Stomach (tissue), 9 donors: ENCODE data around the gene GLRA2. TPM values are rescaled to one million over a fixed set of nuclear protein-coding genes. Genes with fewer than 3 reads are reported as not detected.

Experiments used
- DNase-seq, 2 donors: peaks; one replicate each; pipeline versions ENCODE4 v3.0.0 to v3.0.0-alpha.2; 2013 to 2019
- H3K27ac ChIP-seq, 5 donors: fragments of 200-600 bp in 4 of 5; sonication (generic) in 4 of 5; one replicate each; pipeline ENCODE4 v1.5.1; 2013 to 2019; ENCODE audit warnings: mild to moderate bottlenecking in 1 of 5, moderate library complexity in 1 of 5
- H3K27me3 ChIP-seq, 3 donors: fragments of 200-600 bp; sonication (generic); one replicate each; pipeline ENCODE4 v1.5.1; 2017 to 2019; ENCODE audit warnings: mixed run types in 1 of 3
- H3K36me3 ChIP-seq, 4 donors: fragments of 200-600 bp; sonication (generic); 1 replicate in 3 of 4; 2 replicates in 1 of 4; pipeline ENCODE4 v1.5.1; 2016 to 2019
- H3K4me1 ChIP-seq, 4 donors: fragments of 200-600 bp; sonication (generic); one replicate each; pipeline ENCODE4 v1.5.1; 2016 to 2019
- H3K4me3 ChIP-seq, 4 donors: fragments of 200-600 bp; sonication (generic) in 3 of 4; one replicate each; pipeline ENCODE4 v1.5.1; 2016 to 2019; ENCODE audit warnings: mild to moderate bottlenecking in 1 of 4
- H3K9me3 ChIP-seq, 4 donors: fragments of 200-600 bp; sonication (generic); one replicate each; pipeline ENCODE4 v1.5.1; 2016 to 2019
- CTCF ChIP-seq, 7 experiments: fragments of 450-650 bp in 4 of 7; fragments of 200-600 bp in 3 of 7; sonication (generic) in 3 of 7; IDR thresholded peaks; one replicate each; pipeline ENCODE4 v1.5.1; 2016 to 2019; ENCODE audit warnings: antibody characterized with exemption in 7 of 7, control low read depth in 2 of 7, mild to moderate bottlenecking in 1 of 7
- EP300 ChIP-seq: sonication (generic); formaldehyde crosslinking; IDR thresholded peaks from one replicate; pipeline ENCODE4 v1.6.1; 2017; ENCODE audit warnings: antibody characterized with exemption
- POLR2A ChIP-seq, 4 donors: fragments of 450-650 bp; IDR thresholded peaks; one replicate each; pipeline ENCODE4 v1.6.1; 2016; ENCODE audit warnings: antibody characterized with exemption in 4 of 4, control low read depth in 2 of 4, mild to moderate bottlenecking in 1 of 4, moderate library complexity in 1 of 4
- POLR2AphosphoS5 ChIP-seq, 3 donors: sonication (generic); formaldehyde crosslinking; IDR thresholded peaks; one replicate each; pipeline ENCODE4 v1.6.1; 2016; ENCODE audit warnings: antibody characterized with exemption in 3 of 3
- WGBS, 5 donors: extraction: QIAGEN DNeasy Blood & Tissue Kit in 3 of 5; methylation state at CpG; one replicate each; pipeline versions ENCODE4 v1.1.5 to v1.1.7; 2013 to 2018; 5-methylcytosine and 5-hydroxymethylcytosine counted together
- intact Hi-C: fragments of 100-400 bp; cut with DNase I; formaldehyde crosslinking; loops from one replicate; pipeline ENCODE4 v1.15.1; 2023; ENCODE audit warnings: low total_unique reads
- polyA plus RNA-seq, 3 donors: library from polyadenylated mRNA; stranded (reverse); fragments of 200-250 nt; gene quantifications; one replicate each; pipeline ENCODE4 v1.2.3, GENCODE V29; 2013
- total RNA-seq, 5 donors: library from RNA; depleted of rRNA; stranded (reverse); fragments of >200 nt; gene quantifications; one replicate each; pipeline versions ENCODE4 v1.1.0 to v1.2.3, GENCODE V29; 2014 to 2016
- donor health status: healthy with polysubstance abuse.
- donor health status: Bipolar disorder and iron deficiency.
- donor health status: healthy.

GLRA2 gene
- total and polyA plus RNA-seq, 8 donors: 2.6 TPM; not detected in 7

GRCh38 chrX:14694611-14695010 lies 165.3 kb downstream of the GLRA2 start:
- H3K36me3 ChIP-seq: no peaks in the 10 kb centered on the region

GRCh38 chrX:14697451-14697850 lies 168.1 kb downstream of the GLRA2 start:
- WGBS, 5 donors: 53 to 84% (median 75%) methylated on average over 3 of the region's 3 CpGs
- no peaks in the 10 kb centered on the region for H3K4me1 ChIP-seq
- H3K27me3 ChIP-seq: no peaks in the 10 kb centered on the region
- peak; percentile 28 to 31 for DNase-seq
- H3K36me3 ChIP-seq: no peaks in the 10 kb centered on the region
- no peak overlapping the region for H3K27ac ChIP-seq
- no peaks in the 10 kb centered on the region for H3K9me3 ChIP-seq
- no peak overlapping the region for H3K4me3 ChIP-seq
- intact Hi-C loops: no loop called here
- TF ChIP-seq POLR2A (IDR thresholded peaks at IDR 0.05) (no peak), CTCF (IDR thresholded peaks at IDR 0.05) (peak in 3 of 7 experiments; percentile 8 to 34 (median 26)), EP300 (no peak), POLR2AphosphoS5 (IDR thresholded peaks at IDR 0.05) (no peak)

More at GRCh38 chrX:14694611-14695010, 165.3 kb downstream of the GLRA2 start:
- WGBS, 5 donors: 60 to 90% (median 80%) methylated on average over 2 of the region's 2 CpGs
- Histone ChIP-seq H3K27me3 (no peaks in the 10 kb centered on the region), H3K4me3 (no peak overlapping the region), H3K9me3 (no peaks in the 10 kb centered on the region), H3K4me1 (no peaks in the 10 kb centered on the region), H3K27ac (no peak overlapping the region)
- TF ChIP-seq POLR2A (IDR thresholded peaks at IDR 0.05): no peak
- TF ChIP-seq POLR2AphosphoS5 (IDR thresholded peaks at IDR 0.05): no peak
- TF ChIP-seq CTCF (IDR thresholded peaks at IDR 0.05): no peak
- no peak for TF ChIP-seq EP300
- no peak for DNase-seq
- intact Hi-C loops: no loop called here

- H3K36me3 ChIP-seq: no peaks in the 10 kb centered on the region
- no peak for DNase-seq
- WGBS, 5 donors: 43 to 78% (median 62%) methylated on average over 3 of the region's 3 CpGs
Measured at GRCh38 chrX:14698790-14699189, 169.5 kb downstream of the GLRA2 start.

GRCh38 chrX:14700982-14701381 lies 171.6 kb downstream of the GLRA2 start:
- intact Hi-C loops: no loop called here
- Histone ChIP-seq H3K4me3 (no peak overlapping the region), H3K27ac (no peak overlapping the region), H3K27me3 (no peaks in the 10 kb centered on the region), H3K4me1 (no peaks in the 10 kb centered on the region), H3K36me3 (no peaks in the 10 kb centered on the region), H3K9me3 (no peaks in the 10 kb centered on the region)
- 71 to 89% (median 84%) methylated on average over 5 of the region's 5 CpGs for WGBS, 5 donors
- DNase-seq: no peak
- TF ChIP-seq POLR2A (IDR thresholded peaks at IDR 0.05) (no peak), POLR2AphosphoS5 (IDR thresholded peaks at IDR 0.05) (no peak), CTCF (IDR thresholded peaks at IDR 0.05) (no peak), EP300 (no peak)

More at GRCh38 chrX:14698790-14699189, 169.5 kb downstream of the GLRA2 start:
- no peak overlapping the region for H3K4me3 ChIP-seq
- H3K27ac ChIP-seq: no peak overlapping the region
- H3K27me3 ChIP-seq: no peaks in the 10 kb centered on the region
- intact Hi-C loops: no loop called here
- no peaks in the 10 kb centered on the region for H3K4me1 ChIP-seq
- no peaks in the 10 kb centered on the region for H3K9me3 ChIP-seq
- TF ChIP-seq EP300: no peak
- no peak for TF ChIP-seq CTCF (IDR thresholded peaks at IDR 0.05)
- TF ChIP-seq POLR2AphosphoS5 (IDR thresholded peaks at IDR 0.05): no peak
- no peak for TF ChIP-seq POLR2A (IDR thresholded peaks at IDR 0.05)
